Measurements from ENCODE around the gene PANK4. TPM values are rescaled to one million over a fixed set of nuclear protein-coding genes. Genes with fewer than 3 reads are reported as not detected.
"Not testable (repeated sequence)": the region's sequence is repeated elsewhere in the genome, so short reads cannot be mapped to it uniquely, and the experiment has no call there.

PANK4 gene
- total and polyA plus RNA-seq, 3 donors from 2014 or later, result 23.2 to 84.7 (median 65.9) TPM

DNA sequence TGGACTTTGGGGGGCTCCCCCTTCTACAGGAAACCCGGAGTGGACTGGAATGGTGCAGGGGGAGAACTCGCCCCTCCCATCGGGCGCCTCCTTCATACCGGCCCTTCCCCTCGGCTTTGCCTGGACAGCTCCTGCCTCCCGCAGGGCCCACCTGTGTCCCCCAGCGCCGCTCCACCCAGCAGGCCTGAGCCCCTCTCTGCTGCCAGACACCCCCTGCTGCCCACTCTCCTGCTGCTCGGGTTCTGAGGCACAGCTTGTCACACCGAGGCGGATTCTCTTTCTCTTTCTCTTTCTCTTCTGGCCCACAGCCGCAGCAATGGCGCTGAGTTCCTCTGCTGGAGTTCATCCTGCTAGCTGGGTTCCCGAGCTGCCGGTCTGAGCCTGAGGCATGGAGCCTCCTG, 29.9 kb upstream of the PANK4 start, which contains the start of gene TNFRSF14:
Gene TNFRSF14, plus strand, starts transcription at position 95 of the 401 bp plus-strand sequence. Its CDS starts 294 bp downstream, at position 389.
- 17 to 55% methylated on average over 16 of the region's 16 CpGs for WGBS, 2 donors
- H3K36me3 ChIP-seq (ENCODE audit: low read depth, missing control alignments), result no peaks in the 10 kb centered on the region
- peak within 1 kb of the TSS; percentile 88 to 92 for H3K27ac ChIP-seq
- H3K4me1 ChIP-seq, result peaks cover 12% of the 10 kb centered on the region
- intact Hi-C loops (cut with DNase I; ENCODE audit: low total_unique reads), result no loop called here
- TF ChIP-seq, protein P1, sequence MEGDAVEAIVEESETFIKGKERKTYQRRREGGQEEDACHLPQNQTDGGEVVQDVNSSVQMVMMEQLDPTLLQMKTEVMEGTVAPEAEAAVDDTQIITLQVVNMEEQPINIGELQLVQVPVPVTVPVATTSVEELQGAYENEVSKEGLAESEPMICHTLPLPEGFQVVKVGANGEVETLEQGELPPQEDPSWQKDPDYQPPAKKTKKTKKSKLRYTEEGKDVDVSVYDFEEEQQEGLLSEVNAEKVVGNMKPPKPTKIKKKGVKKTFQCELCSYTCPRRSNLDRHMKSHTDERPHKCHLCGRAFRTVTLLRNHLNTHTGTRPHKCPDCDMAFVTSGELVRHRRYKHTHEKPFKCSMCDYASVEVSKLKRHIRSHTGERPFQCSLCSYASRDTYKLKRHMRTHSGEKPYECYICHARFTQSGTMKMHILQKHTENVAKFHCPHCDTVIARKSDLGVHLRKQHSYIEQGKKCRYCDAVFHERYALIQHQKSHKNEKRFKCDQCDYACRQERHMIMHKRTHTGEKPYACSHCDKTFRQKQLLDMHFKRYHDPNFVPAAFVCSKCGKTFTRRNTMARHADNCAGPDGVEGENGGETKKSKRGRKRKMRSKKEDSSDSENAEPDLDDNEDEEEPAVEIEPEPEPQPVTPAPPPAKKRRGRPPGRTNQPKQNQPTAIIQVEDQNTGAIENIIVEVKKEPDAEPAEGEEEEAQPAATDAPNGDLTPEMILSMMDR (IDR thresholded peaks at IDR 0.05), result no peak
- no peak for TF ChIP-seq POLR2A (IDR thresholded peaks at IDR 0.05)
- no peaks in the 10 kb centered on the region for H3K9me3 ChIP-seq
- no peaks in the 10 kb centered on the region for H3K27me3 ChIP-seq
- peak; percentile 50 for DNase-seq
- H3K4me3 ChIP-seq, result peak within 1 kb of the TSS; percentile 56 to 58

DNA sequence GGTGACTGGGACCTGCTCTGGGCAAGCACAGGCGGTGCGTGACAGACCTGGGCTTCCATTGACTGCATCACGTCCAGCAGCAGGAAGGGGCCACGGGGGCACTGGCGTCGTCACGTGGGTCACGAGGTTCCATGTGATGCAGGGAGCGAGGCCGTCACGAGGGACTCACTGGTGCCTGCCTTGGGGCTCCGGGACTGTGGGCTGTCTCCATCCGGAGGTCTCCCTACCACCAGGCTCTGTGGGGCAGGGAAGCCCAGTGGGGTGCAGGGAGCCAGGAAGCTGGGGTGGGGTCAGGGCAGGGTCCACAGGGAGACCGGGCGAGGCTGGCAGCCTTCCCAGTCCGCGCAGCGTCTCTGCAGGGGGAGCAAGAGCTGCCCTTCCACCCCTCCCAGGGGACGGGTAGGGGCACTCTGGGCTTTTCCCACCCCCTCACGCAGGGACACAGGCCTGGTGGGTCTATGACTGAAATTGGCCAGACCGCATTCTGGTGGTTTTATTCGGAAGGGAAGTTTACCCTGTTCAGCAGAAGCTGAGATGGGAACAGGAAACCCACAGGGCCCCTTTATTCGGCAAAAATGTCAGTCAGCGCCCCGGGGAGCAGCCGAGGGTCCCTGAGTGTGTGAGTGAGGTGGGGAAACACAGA, 29.4 kb upstream of the PANK4 start:
- DNase-seq, result peak; percentile 86
- Histone ChIP-seq H3K9me3 (no peaks in the 10 kb centered on the region), H3K36me3 (ENCODE audit: low read depth, missing control alignments) (no peaks in the 10 kb centered on the region), H3K4me3 (peak overlapping the region; percentile 56 to 58), H3K4me1 (peaks cover 12% of the 10 kb centered on the region), H3K27me3 (no peaks in the 10 kb centered on the region), H3K27ac (peak overlapping the region; percentile 88 to 92)
- intact Hi-C loops (cut with DNase I; ENCODE audit: low total_unique reads), result no loop called here
- WGBS, 2 donors, result 42 to 58% methylated on average over 11 to 18 of the region's 26 CpGs
- peak; percentile 53 for TF ChIP-seq POLR2A (IDR thresholded peaks at IDR 0.05)
- TF ChIP-seq, protein P1 (IDR thresholded peaks at IDR 0.05), result no peak

DNA sequence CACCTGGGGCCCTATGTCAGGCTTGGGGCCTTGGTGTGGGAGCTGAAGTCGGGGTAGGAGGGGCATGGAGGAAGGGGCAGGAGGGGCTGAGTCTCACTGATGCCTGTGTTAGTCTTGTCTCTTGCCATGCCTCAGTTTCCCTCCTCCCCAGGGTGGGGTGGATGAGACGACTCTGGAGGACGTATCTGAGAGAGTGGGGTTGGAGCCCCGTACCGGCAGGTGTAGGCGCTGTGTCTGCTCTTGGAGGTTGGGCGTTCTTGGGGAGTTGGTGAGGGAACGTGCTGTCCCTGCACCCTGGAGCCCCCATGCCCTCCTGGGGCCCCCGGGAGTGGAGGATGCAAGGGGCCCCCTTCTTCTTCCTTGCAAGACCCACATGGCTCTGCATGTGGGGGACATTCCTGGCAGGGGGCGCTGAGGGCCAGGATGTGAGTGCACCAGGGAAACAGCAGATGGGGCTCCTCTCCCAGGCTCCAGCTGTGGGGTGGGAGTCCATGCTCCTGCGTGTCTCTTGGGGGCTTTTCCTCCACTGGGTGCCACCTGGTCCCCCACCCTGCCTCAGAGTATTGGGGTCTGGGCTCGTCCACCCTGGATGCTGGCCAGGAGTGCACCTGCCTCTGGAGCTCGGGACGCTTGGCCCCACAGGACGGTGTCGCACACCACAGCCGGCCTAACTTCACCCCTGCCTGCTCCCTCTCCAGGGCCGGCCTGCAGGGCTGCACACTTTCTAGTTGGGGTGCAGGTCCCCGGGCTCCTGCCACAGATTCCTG, 28.4 kb upstream of the PANK4 start:
- Histone ChIP-seq H3K36me3 (ENCODE audit: low read depth, missing control alignments) (no peaks in the 10 kb centered on the region), H3K27me3 (no peaks in the 10 kb centered on the region), H3K9me3 (no peaks in the 10 kb centered on the region), H3K27ac (peak overlapping the region; percentile 88 to 92), H3K4me1 (peaks cover 12% of the 10 kb centered on the region), H3K4me3 (no peak overlapping the region)
- intact Hi-C loops (cut with DNase I; ENCODE audit: low total_unique reads), result no loop called here
- 66 to 84% methylated on average over 9 to 19 of the region's 19 CpGs for WGBS, 2 donors
- DNase-seq, result no peak
- TF ChIP-seq, protein P1 (IDR thresholded peaks at IDR 0.05), result peak in 2 of 3 experiments; percentile 23 to 26
- TF ChIP-seq POLR2A (IDR thresholded peaks at IDR 0.05), result no peak

DNA sequence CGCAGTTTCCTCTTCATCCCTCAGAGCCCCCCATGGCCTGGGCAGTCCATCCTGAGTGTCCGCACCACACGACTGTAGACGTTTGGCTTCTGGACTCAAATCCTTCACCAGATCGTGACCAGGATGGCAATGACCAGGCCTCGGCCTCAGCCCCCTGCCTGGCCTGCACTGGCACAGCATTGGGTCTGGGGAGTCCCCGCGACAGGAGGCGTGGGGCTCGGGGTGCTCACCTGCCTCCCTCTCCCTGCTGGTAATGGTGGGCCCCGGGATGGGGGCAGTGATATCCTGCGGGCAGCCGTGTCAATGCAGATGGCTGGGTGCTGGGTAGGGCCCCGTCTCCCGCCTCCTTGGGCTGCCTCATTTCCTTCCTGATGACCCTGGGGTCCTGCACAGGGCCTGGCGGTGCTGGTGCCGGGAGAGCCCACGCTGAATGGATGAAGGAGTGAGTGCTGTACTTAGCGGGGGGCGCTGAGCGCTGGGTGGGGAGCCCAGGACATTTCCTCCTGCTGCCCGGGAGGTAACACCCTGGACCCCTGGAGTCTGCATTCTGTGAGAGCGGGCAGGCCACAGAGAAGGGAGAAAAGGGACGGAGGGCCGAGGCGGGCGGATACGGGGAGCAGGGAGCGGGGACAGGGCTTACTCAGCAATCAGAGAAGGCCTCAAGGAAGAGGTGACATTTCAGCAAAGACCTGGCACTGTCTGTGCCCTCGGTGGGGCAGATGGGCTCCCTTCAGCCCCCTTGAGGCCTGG, 27.6 kb upstream of the PANK4 start:
- DNase-seq, result no peak
- no peak for TF ChIP-seq POLR2A (IDR thresholded peaks at IDR 0.05)
- TF ChIP-seq, protein P1 (IDR thresholded peaks at IDR 0.05), result no peak
- H3K36me3 ChIP-seq (ENCODE audit: low read depth, missing control alignments), result no peaks in the 10 kb centered on the region
- H3K27me3 ChIP-seq, result no peaks in the 10 kb centered on the region
- H3K27ac ChIP-seq, result no peak overlapping the region
- WGBS, 2 donors, result 83 to 86% methylated on average over 13 to 30 of the region's 30 CpGs
- intact Hi-C loops (cut with DNase I; ENCODE audit: low total_unique reads), result no loop called here
- no peak overlapping the region for H3K4me3 ChIP-seq
- peaks cover 15% of the 10 kb centered on the region for H3K4me1 ChIP-seq
- no peaks in the 10 kb centered on the region for H3K9me3 ChIP-seq

DNA sequence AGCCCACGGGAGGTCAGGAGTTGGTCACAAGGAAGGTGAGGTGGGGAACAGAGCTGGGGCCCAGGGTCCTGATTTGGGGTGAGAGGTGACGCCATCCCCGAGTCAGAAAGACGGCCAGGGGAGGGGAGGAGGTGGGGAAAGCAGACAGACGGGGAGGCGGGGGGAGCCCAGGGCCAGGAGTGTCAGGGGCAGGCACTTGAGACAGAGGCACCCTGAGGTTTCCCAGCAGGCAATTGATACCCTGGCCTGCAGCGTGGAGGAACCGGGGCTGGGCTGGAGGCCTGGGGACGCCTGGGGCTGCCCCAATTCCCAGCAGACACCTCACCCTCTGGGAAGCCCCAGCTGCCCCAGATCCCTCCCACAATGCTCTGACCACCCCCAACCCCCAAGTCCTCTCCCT, 26.7 kb upstream of the PANK4 start:
- H3K27me3 ChIP-seq; H3K4me3 ChIP-seq; H3K9me3 ChIP-seq; DNase-seq; H3K36me3 ChIP-seq (ENCODE audit: low read depth, missing control alignments); H3K27ac ChIP-seq; intact Hi-C loops (cut with DNase I; ENCODE audit: low total_unique reads): not testable (repeated sequence)
- 74 to 86% methylated on average over 3 to 9 of the region's 9 CpGs for WGBS, 2 donors
- peaks cover 22% of the 10 kb centered on the region for H3K4me1 ChIP-seq

All from testis (tissue), 3 donors.